Fibroblast of skin of left biceps (primary cell): ENCODE measurements around the gene HYAL2.

Experiments used
- DNase-seq, 2 experiments: peaks; one replicate each; pipeline ENCODE4 v3.0.0-alpha.2; 2013; ENCODE audit warnings: low read depth in 2 of 2

HYAL2 gene

DNA sequence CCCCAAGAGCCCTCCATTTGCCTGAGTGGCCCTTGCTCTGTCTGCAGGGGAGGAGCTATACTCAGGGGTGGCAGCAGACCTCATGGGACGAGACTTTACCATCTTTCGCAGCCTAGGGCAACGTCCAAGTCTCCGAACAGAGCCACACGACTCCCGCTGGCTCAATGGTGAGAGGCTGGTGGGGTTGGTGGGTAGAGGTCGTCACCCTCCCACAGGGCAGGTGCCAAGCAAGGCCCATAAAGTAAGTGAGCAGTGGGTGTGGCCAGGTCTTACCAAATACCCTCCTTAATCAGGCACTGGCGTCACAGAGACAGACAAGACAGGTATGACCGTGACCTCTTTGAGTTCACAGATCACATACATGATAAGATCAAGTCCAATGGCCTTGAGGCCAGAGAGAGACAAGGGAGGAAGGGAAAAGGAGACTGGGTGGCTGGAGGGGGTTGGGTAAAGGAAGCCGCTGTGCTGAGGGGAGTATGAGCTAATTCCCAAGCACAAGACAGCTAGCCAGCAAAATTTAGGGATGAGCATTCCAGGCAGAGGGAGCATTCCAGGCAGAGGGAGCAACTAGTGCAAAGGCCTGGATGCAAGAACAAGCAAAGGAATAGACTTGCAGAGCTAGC lies 51.1 kb downstream of the HYAL2 start:
- DNase-seq: no peak

DNA sequence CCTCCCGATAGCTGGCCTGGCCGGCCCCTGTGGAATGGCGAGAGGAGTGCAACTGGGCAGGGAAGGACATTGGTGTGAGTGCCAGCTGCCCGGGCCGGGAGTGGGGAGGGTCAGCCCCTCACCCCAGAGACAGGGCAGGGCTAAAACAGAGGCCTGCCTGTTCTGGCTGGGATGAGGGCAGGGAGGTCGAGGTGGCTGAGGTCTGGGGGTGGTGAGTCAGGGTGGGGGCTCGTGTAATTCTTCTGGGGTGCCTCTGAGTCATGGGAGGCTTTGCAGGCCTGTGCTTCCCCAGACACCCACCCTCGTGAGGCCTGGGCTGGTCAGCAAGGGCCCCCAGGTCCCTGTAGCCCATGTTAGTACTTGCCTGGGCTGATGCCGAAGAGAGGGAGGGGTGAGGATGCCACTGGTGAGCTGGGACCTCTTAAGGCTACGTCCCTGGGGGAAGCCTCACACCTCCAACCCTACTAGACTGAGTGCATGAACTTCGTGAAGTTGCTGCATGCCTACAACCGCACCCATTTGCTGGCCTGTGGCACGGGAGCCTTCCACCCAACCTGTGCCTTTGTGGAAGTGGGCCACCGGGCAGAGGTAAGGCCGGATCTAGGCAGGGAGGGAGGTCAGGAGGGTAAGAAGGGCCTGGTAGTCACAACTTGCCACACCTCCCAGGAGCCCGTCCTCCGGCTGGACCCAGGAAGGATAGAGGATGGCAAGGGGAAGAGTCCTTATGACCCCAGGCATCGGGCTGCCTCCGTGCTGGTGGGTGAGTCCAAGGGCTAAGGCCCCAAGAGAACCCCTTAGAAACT lies 51.9 kb downstream of the HYAL2 start:
- no peak for DNase-seq

- no peak for DNase-seq
Observed at GRCh38 chr3:50269977-50270413, 52.5 kb downstream of the HYAL2 start.

DNA sequence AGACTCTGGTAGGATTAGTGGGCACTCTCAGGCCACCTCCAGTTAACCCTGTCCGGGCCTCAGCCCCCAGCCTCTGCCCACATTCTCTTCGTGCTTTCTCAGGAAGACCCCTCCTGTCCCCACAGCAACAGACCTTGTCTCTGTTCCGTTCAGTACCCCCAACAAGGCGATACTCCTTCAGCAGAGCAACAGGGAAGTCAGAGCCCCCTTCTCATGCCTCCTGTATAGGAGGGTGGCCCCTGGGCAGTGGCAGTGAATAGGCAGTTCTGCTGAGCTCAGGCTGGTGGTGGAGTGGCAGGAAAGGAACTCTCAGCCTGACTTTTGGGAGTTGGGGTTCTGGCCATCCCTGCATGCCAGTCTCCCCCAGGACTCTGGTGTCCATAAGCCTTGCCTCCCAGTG lies 53.1 kb downstream of the HYAL2 start:
- DNase-seq: no peak

- no peak for DNase-seq
Observed at GRCh38 chr3:50268703-50269451, 53.7 kb downstream of the HYAL2 start, which contains the start of gene SEMA3B. Gene SEMA3B (plus strand): TSS chr3:50269147. CDS start chr3:50269241, 94 bp downstream.

- no peak for DNase-seq
Observed at GRCh38 chr3:50268276-50268675, 54.3 kb downstream of the HYAL2 start.
